ENCODE results near the gene RACGAP1.

DNA sequence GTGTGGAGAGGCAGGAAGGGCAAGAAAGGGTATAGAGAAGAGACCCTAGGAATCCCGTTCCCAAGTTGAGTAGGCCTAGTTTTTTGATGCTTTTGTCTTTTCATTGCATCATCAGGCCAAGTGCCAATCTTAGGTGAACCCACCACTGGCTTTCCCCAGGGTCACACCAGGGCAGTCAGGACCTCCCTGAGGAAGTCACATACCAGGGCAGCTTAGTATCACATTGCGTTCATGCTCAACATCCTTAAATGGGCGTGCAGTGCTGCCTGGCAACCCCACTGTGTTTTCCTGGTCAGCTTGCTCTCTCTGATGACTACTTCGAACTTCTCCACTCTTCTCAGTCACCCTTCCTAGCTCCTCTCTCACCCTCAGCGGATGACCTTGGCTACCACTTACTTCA is 41.1 kb upstream of the RACGAP1 start:
- TF ChIP-seq, protein P1, sequence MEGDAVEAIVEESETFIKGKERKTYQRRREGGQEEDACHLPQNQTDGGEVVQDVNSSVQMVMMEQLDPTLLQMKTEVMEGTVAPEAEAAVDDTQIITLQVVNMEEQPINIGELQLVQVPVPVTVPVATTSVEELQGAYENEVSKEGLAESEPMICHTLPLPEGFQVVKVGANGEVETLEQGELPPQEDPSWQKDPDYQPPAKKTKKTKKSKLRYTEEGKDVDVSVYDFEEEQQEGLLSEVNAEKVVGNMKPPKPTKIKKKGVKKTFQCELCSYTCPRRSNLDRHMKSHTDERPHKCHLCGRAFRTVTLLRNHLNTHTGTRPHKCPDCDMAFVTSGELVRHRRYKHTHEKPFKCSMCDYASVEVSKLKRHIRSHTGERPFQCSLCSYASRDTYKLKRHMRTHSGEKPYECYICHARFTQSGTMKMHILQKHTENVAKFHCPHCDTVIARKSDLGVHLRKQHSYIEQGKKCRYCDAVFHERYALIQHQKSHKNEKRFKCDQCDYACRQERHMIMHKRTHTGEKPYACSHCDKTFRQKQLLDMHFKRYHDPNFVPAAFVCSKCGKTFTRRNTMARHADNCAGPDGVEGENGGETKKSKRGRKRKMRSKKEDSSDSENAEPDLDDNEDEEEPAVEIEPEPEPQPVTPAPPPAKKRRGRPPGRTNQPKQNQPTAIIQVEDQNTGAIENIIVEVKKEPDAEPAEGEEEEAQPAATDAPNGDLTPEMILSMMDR (IDR thresholded peaks at IDR 0.05), result no peak
- TF ChIP-seq POLR2A (IDR thresholded peaks at IDR 0.05) (no peak), POLR2AphosphoS5 (IDR thresholded peaks at IDR 0.05) (no peak), EP300 (IDR thresholded peaks at IDR 0.05) (no peak)

Measured in gastroesophageal sphincter (tissue), 3 donors.